ENCODE data around the gene EFCAB12.

The EFCAB12 gene

DNA sequence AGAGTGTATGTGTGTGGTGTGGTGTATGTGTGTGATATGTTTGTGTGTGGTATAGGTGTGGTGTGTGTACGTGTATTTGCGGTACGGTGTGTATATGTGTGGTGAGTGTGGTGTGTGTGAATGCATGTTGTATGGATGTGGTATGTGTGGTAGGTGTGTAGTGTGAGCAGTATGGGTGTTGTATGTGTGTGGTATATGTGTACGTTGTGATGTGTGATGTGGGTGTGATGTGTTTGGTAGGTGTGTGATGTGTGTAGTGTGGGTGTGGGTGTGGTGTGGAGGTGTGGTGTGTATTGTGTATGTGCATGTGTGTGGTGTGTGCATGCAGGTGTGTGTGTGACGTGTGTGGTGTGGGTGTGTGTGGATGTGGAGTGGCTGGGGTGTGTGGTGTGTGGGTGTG is 58.7 kb downstream of the EFCAB12 start:
- no peak for TF ChIP-seq CREB1 (IDR thresholded peaks at IDR 0.05; ENCODE audit: low read depth)
- no peak for TF ChIP-seq EGR1 (IDR thresholded peaks at IDR 0.05)
- no peak for TF ChIP-seq NFIC (IDR thresholded peaks at IDR 0.05)

DNA sequence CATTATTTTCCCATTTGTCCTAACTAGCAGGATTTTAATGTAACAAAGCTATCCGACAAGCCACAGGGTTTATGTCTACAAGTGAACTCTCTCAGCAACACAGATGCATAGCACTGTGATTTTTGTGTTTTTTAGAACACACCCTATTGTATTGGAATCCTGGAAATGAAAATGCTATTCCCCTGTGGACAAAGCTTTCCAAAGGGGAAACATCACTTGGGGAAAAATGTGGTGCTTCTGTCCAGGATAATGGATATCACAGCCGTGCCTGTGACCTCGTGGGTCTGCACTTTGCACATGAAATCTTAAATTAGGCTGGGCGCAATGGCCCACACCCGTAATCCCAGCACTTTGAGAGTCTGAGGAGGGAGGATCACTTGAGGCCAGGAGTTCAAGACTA is 60.6 kb downstream of the EFCAB12 start:
- TF ChIP-seq CREB1 (IDR thresholded peaks at IDR 0.05; ENCODE audit: low read depth): no peak

- TF ChIP-seq EGR1 (IDR thresholded peaks at IDR 0.05) (no peak), EP300 (IDR thresholded peaks at IDR 0.05; ENCODE audit: borderline replicate concordance) (no peak), RAD21 (IDR thresholded peaks at IDR 0.05; ENCODE audit: low read depth) (no peak), ZBTB7A (IDR thresholded peaks at IDR 0.05; ENCODE audit: low read depth) (no peak), NFIC (IDR thresholded peaks at IDR 0.05) (no peak), CREB1 (IDR thresholded peaks at IDR 0.05; ENCODE audit: low read depth) (no peak), REST (IDR thresholded peaks at IDR 0.05; ENCODE audit: low read depth) (no peak), TAF1 (IDR thresholded peaks at IDR 0.05; ENCODE audit: low read depth) (no peak), YY1 (IDR thresholded peaks at IDR 0.05; ENCODE audit: low read depth) (no peak), TCF12 (IDR thresholded peaks at IDR 0.05; ENCODE audit: low read depth) (no peak), FOXM1 (IDR thresholded peaks at IDR 0.05; ENCODE audit: borderline replicate concordance, low read depth) (no peak), CEBPB (IDR thresholded peaks at IDR 0.05) (no peak), TEAD4 (IDR thresholded peaks at IDR 0.05) (no peak)
- TF ChIP-seq, protein P1, sequence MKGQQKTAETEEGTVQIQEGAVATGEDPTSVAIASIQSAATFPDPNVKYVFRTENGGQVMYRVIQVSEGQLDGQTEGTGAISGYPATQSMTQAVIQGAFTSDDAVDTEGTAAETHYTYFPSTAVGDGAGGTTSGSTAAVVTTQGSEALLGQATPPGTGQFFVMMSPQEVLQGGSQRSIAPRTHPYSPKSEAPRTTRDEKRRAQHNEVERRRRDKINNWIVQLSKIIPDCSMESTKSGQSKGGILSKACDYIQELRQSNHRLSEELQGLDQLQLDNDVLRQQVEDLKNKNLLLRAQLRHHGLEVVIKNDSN (IDR thresholded peaks at IDR 0.05): no peak
- TF ChIP-seq, protein P2, sequence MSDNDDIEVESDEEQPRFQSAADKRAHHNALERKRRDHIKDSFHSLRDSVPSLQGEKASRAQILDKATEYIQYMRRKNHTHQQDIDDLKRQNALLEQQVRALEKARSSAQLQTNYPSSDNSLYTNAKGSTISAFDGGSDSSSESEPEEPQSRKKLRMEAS (IDR thresholded peaks at IDR 0.05): no peak
Measured at GRCh38 chr3:129366312-129366831, 62.1 kb downstream of the EFCAB12 start.

DNA sequence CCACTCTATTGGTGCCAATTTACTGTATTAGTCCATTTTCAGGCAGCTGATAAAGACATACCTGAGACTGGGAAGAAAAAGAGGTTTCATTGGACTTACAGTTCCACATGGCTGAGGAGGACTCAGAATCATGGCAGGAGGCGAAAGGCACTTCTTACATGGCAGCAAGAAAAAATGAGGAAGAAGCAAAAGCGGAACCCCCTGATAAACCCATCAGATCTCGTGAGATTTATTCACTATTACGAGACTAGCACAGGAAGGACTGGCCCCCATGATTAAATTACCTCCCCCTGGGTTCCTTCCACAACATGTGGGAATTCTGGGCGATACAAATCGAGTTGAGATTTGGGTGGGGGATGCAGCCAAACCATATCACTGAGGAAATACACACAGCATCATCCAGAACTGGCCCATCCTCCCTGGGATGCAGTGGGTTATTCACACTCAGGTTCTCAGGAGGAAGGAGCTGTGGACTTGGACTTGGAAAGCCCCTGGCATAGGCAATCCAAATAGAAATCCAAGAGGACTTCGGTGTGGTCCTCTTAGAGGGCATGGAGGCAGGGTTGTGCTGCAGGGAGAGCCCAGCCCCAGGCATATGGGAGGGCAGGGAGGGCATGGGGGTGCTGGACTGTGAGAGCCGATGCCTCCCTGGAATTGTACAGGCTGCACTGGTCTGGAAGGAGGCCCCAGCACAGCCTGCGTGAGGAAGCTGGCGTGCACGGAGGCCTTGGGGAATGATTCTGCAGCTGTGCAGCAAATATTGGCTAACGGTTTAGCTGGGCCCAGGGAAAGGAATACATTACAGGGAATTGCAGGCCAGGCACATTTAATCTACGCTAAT is 62.9 kb downstream of the EFCAB12 start:
- TF ChIP-seq ZBTB7A (IDR thresholded peaks at IDR 0.05; ENCODE audit: low read depth) (no peak), FOXM1 (IDR thresholded peaks at IDR 0.05; ENCODE audit: borderline replicate concordance, low read depth) (no peak)

GRCh38 chr3:129360705-129361460 is 67.6 kb downstream of the EFCAB12 start:
- TF ChIP-seq TAF1 (IDR thresholded peaks at IDR 0.05; ENCODE audit: low read depth): no peak
- no peak for TF ChIP-seq NFIC (IDR thresholded peaks at IDR 0.05)
- TF ChIP-seq, protein P1 (IDR thresholded peaks at IDR 0.05): no peak
- TF ChIP-seq, protein P2 (IDR thresholded peaks at IDR 0.05): no peak
- no peak for TF ChIP-seq TCF12 (IDR thresholded peaks at IDR 0.05; ENCODE audit: low read depth)
- TF ChIP-seq YY1 (IDR thresholded peaks at IDR 0.05; ENCODE audit: low read depth): no peak
- TF ChIP-seq ZBTB7A (IDR thresholded peaks at IDR 0.05; ENCODE audit: low read depth): no peak
- no peak for TF ChIP-seq CEBPB (IDR thresholded peaks at IDR 0.05)
- TF ChIP-seq EGR1 (IDR thresholded peaks at IDR 0.05): no peak
- TF ChIP-seq FOXM1 (IDR thresholded peaks at IDR 0.05; ENCODE audit: borderline replicate concordance, low read depth): no peak
- no peak for TF ChIP-seq REST (IDR thresholded peaks at IDR 0.05; ENCODE audit: low read depth)
- no peak for TF ChIP-seq RAD21 (IDR thresholded peaks at IDR 0.05; ENCODE audit: low read depth)
- no peak for TF ChIP-seq EP300 (IDR thresholded peaks at IDR 0.05; ENCODE audit: borderline replicate concordance)
- no peak for TF ChIP-seq TEAD4 (IDR thresholded peaks at IDR 0.05)
- no peak for TF ChIP-seq CREB1 (IDR thresholded peaks at IDR 0.05; ENCODE audit: low read depth)

- no peak for TF ChIP-seq FOXM1 (IDR thresholded peaks at IDR 0.05; ENCODE audit: borderline replicate concordance, low read depth)
- no peak for TF ChIP-seq YY1 (IDR thresholded peaks at IDR 0.05; ENCODE audit: low read depth)
- TF ChIP-seq TAF1 (IDR thresholded peaks at IDR 0.05; ENCODE audit: low read depth): no peak
- TF ChIP-seq REST (IDR thresholded peaks at IDR 0.05; ENCODE audit: low read depth): no peak
- TF ChIP-seq EGR1 (IDR thresholded peaks at IDR 0.05): no peak
- no peak for TF ChIP-seq CEBPB (IDR thresholded peaks at IDR 0.05)
- TF ChIP-seq ZBTB7A (IDR thresholded peaks at IDR 0.05; ENCODE audit: low read depth): no peak
- TF ChIP-seq, protein P1 (IDR thresholded peaks at IDR 0.05): no peak
- TF ChIP-seq CREB1 (IDR thresholded peaks at IDR 0.05; ENCODE audit: low read depth): no peak
- no peak for TF ChIP-seq RAD21 (IDR thresholded peaks at IDR 0.05; ENCODE audit: low read depth)
- TF ChIP-seq TCF12 (IDR thresholded peaks at IDR 0.05; ENCODE audit: low read depth): no peak
Measured at GRCh38 chr3:129360171-129360611, 68.2 kb downstream of the EFCAB12 start.
